Dermis blood vessel endothelial cell (primary cell): ENCODE results near the gene PROK2. TPM values are rescaled to one million over a fixed set of nuclear protein-coding genes. Genes with fewer than 3 reads are reported as not detected.

Experiments used
- DNase-seq: peaks from one replicate; pipeline ENCODE4 v3.0.0; 2010
- total RNA-seq: library from RNA; depleted of rRNA; stranded (reverse); fragments of >200 nt; gene quantifications from 2 replicates; pipeline ENCODE4 v1.2.3, GENCODE V29; 2014

PROK2 gene
- total RNA-seq, 1 donor from 2014 or later: not detected

DNA sequence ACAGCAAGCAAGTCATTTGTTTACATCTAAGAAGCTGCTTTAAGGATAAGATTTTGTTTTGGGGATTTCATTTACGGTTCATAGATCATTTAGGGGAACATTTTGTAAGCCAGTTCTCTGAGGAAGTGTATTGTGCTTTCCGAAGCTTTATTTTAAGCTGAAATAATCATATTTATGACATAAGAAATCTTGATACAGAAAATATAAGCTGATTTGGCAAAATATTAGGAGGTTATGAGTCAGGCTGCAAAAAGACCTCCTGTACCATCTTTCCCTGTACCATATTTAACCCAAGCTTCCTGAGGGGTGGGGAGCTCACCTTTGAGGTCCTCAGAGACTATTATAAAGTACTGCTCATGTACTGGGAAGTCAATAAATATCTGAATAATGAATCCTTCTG lies 51.6 kb downstream of the PROK2 start:
- DNase-seq: no peak

GRCh38 chr3:71732637-71733036 lies 52.3 kb downstream of the PROK2 start:
- DNase-seq: no peak

GRCh38 chr3:71728632-71729342 lies 56.2 kb downstream of the PROK2 start:
- DNase-seq: no peak

DNA sequence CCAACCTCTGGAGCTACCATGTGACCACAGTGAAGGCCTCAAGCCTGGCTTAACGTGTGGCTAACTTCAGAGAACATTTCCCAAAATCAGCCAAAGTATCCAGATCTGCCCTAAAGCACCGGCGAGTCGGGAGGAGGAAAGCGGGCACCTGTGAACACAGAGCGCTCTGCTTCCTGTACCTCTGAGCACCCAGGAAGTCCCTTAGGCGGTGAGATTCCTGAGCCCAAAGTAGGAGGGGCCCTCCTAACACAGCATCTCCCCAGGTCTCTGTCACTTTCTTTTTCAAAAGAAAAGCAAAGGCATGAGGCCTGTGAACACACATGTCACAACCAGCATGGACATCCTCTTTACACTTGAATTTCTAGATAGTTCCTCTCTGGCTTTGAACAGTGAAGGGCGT lies 58.8 kb downstream of the PROK2 start:
- DNase-seq: no peak

GRCh38 chr3:71725271-71725991 lies 59.5 kb downstream of the PROK2 start, which contains the start of gene EIF4E3:
TSS of gene EIF4E3 (minus strand) at chr3:71725402. CDS start at chr3:71725367, 35 bp downstream.
- peak; percentile 49 for DNase-seq

DNA sequence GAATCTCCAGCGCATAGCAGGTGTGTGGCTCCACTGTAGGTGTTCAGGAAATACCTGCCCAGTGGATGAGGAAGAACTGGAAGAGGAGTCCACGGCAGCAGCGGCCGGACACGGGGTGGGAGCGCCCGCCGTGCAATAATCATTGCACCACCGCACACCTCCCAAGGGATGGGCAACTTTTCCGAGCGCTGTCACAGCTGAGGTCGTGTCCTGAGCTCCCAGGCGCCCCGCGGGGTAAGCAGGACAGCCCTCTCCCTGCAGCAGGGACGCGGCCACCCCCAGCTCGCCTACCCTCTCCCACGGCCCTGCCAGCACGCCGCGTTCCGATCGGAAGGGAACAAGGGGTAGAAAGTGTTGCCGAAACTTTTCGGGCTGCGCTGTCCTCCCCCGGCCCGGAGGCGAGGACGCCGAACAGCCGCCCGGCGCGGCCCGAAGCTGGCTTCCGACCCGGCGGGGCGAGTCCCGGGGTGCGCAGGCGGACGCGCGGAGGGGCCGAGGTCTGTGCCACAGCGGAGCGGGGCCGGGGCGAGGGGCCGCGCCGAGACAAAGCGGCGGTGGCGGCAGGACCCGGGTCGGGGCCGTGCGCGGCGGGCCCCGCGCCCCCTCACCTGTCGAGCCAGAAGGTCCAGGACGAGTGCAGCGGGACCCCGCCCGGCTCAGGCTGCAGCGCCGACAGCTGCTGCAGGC lies 60.2 kb downstream of the PROK2 start:
- peak; percentile 30 for DNase-seq

DNA sequence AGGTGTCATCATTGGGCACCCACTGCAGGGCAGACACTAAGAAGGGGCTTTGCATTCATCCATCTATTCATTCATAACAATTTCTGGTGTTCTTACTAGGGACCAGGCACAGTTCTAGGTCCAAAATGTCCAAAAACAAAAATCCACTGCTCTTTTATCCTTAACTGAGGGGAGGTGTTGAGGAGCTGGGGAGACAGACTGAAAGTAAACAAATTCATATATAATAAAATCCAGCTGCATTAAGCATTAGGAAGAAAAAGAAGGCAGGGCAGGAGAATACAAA lies 60.8 kb downstream of the PROK2 start:
- no peak for DNase-seq

DNA sequence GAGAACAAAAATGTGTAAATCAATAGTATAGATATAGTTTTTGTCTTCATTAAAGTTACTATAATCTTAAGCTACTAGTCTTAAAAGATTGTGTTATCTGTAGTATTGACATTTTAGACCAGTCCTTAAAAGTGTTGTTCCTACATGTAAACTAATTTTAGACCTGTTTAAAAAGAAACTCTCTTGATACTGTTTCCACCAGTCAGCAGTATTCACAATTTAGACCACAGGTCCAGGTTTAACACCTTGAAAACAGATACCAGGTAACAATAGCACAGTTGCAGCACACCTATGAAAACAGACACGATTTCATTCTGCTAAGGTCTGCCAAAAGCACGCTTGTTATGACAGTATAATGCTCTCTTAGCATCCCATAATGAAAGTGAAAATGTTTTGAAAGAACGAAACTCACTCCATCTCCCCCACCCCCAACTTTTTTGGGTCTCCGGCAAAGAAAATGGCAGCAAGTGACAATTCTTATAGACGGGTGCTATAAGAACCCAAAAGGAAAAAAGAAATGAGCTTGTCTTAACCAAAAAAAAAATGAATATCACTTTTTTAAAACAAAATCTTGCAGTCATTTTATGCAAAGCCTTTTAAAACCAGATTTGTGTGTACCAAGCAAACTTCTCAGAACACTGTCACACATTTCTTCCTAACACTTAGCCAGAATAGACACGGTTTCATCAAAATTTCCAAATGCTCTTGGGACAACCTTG lies 61.3 kb downstream of the PROK2 start:
- no peak for DNase-seq

DNA sequence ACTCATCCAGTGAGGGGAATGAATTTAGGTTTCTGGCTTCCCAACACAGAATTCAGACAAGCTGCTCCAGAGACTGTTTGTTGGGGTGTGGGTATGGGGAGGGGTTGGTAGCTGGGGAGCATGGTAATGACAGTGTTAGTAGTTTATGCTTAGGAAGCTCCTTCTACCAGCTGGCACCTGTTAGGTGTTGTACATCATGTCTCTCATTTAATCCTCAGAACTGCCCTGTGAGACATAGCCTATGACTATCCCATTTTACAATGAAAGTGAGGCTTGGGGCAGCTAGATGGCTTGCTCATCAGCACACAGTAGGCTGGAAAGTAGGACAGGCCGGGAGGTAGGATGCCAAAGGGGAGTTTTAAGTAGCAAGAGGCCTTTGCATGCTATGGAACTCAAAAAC lies 62.3 kb downstream of the PROK2 start:
- DNase-seq: no peak

Other genes starting within 250 kb of the PROK2 start
- gene FOXP1, start 201.4 kb downstream of the PROK2 start, total RNA-seq: 70.8 and 72.3 TPM in 2 replicates
- gene EIF4E3, start 59.7 kb downstream of the PROK2 start, total RNA-seq: 2.5 and 2.6 TPM in 2 replicates
- gene GPR27, start 31.3 kb downstream of the PROK2 start, total RNA-seq: not detected in 2 replicates